A549 (cell line): Measurements from ENCODE around the gene TBX18.

Source experiments
- ESRRA ChIP-seq: fragments of 150-350 bp; IDR thresholded peaks from 2 replicates; pipeline ENCODE4 v1.6.1; 2014; ENCODE audit warnings: mild to moderate bottlenecking, low read length, borderline replicate concordance
- JUN ChIP-seq, 2 experiments: fragments of >200 bp; sonication (Bioruptor Twin); formaldehyde crosslinking; IDR thresholded peaks; 2 replicates in 1 of 2; 3 replicates in 1 of 2; pipeline ENCODE4 v1.6.1; 2016 to 2017
- MAZ ChIP-seq: fragments of 150-350 bp; IDR thresholded peaks from 2 replicates; pipeline ENCODE4 v1.6.1; 2014; ENCODE audit warnings: antibody characterized with exemption, low read depth, low read length, borderline replicate concordance
- TF ChIP-seq, protein P1 (sequence below): fragments of >200 bp; sonication (Bioruptor Twin); formaldehyde crosslinking; IDR thresholded peaks from 3 replicates; pipeline ENCODE4 v1.5.1; 2016

DNA sequence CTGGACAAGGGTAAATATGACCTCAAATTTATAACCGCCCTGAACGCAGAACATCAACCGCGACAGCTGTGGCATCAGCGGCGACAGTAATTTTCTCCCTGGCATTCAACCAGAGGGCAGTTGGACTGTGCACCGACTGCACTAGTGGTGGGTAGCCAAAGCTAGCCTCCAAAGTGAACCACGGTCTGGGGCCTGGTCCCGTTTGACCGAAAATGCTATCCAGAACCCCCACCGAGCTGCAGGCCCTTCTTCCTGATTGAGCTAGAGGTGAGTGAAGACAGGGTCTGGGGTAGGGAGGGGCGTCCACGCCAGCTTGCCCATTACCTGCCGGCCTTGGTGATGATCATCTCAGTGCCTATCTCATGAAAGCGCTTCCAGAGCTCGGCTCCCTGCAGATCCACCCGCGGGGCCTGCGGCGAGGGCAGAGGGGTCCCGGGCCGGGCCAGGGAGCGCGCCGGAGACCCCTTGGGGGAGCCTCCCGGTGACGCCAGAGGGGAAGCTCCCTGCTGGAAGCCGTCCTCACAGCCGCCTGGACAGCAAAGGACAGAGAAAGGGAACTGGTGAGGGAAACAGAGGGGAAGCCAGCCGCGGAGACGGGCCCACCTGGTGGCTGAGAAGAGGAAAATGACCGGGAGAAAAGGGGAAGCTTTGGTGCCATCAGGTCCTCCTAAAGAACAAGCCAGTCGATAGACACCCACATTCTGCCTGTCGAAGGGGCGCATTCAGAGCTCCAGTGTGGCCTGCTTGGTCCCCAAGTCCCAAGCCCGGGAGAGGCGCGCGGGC lies 2.0 kb downstream of the TBX18 start:
- TF ChIP-seq, protein P1, sequence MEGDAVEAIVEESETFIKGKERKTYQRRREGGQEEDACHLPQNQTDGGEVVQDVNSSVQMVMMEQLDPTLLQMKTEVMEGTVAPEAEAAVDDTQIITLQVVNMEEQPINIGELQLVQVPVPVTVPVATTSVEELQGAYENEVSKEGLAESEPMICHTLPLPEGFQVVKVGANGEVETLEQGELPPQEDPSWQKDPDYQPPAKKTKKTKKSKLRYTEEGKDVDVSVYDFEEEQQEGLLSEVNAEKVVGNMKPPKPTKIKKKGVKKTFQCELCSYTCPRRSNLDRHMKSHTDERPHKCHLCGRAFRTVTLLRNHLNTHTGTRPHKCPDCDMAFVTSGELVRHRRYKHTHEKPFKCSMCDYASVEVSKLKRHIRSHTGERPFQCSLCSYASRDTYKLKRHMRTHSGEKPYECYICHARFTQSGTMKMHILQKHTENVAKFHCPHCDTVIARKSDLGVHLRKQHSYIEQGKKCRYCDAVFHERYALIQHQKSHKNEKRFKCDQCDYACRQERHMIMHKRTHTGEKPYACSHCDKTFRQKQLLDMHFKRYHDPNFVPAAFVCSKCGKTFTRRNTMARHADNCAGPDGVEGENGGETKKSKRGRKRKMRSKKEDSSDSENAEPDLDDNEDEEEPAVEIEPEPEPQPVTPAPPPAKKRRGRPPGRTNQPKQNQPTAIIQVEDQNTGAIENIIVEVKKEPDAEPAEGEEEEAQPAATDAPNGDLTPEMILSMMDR, result no peak
- TF ChIP-seq JUN (IDR thresholded peaks at IDR 0.05) (no peak), ESRRA (no peak), MAZ (no peak)
